NT2/D1 (cell line): ENCODE results near the gene DUSP2.

Experiments
- DNase-seq: peaks from one replicate; pipeline ENCODE4 v3.0.0-alpha.2; 2011; ENCODE audit warnings: low read depth, low spot score
- H3K27me3 ChIP-seq: 2 replicates; pipeline ENCODE4 v1.6.0; 2011; ENCODE audit warnings: mild to moderate bottlenecking; ENCODE audit not compliant: insufficient read length, insufficient read depth
- H3K36me3 ChIP-seq: 2 replicates; pipeline ENCODE4 v1.6.1; 2011; ENCODE audit warnings: mild to moderate bottlenecking, low read length, mixed read lengths; ENCODE audit not compliant: insufficient read depth, insufficient read length
- H3K4me1 ChIP-seq: 2 replicates; pipeline ENCODE4 v1.5.1; 2011; ENCODE audit not compliant: insufficient read depth, insufficient read length
- H3K4me3 ChIP-seq: 2 replicates; pipeline ENCODE4 v1.5.1; 2011; ENCODE audit warnings: low read depth; ENCODE audit not compliant: insufficient read length
- H3K9ac ChIP-seq: 2 replicates; pipeline ENCODE4 v1.6.0; 2011; ENCODE audit warnings: low read depth; ENCODE audit not compliant: insufficient read length
- H3K9me3 ChIP-seq: 2 replicates; pipeline ENCODE4 v1.5.1; 2011; ENCODE audit warnings: mild to moderate bottlenecking, low read length; ENCODE audit not compliant: insufficient read depth
- SUZ12 ChIP-seq: IDR thresholded peaks from 2 replicates; pipeline ENCODE4 v1.6.1; 2011; ENCODE audit not compliant: insufficient read length, insufficient read depth; ENCODE audit errors: extremely low read depth
- YY1 ChIP-seq: IDR thresholded peaks from 2 replicates; pipeline ENCODE4 v1.6.1; 2011; ENCODE audit not compliant: insufficient read length, insufficient read depth
- ZNF274 ChIP-seq: IDR thresholded peaks from 2 replicates; pipeline ENCODE4 v1.6.1; 2011; ENCODE audit warnings: mild to moderate bottlenecking, low read depth, low read length

The DUSP2 gene

DNA sequence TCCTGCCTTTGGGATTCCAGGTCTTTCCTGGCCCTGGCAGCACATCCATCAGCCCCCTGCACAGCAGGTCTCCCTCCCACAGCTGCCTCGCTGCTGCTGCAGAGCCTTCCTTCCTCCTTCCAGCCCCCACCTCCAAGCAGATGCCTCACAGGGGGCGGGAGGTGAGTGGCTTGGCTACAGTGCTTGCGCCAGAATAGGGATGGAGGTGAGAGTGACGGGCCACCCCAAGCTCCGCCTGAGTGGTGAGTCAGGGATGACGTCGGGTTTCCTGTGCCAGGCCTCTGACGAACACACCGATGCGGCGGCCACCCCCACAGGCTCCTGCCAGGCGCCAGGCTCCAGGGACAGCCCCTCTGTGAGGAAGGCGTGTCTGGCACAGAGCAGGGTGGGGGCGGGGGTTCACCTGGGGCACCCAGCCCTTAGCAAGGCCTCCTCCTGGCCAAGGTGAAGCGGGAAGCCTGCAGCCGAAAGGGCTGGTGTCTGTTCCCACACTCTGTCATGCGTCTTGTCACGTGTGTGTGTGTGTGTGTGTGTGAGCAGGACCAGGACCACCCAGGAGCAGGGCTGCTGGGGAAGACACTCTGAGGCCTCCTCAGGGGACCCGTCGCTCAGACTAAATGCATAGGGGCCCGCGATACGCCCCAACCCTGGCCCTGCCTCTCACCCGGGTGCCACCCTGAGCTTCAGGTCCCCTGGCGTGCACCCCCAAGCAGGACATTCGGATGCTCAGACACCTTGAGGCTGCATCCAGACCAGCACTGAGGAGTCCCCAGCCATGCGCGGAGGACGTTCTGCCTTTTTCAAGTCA lies 3.4 kb upstream of the DUSP2 start:
- DNase-seq = no peak
- TF ChIP-seq YY1 (no peak), SUZ12 (no peak), ZNF274 (no peak)
- H3K27me3 ChIP-seq = peaks cover 10% of the 10 kb centered on the region
- H3K4me1 ChIP-seq = peaks cover 43% of the 10 kb centered on the region
- H3K36me3 ChIP-seq = peaks cover 3% of the 10 kb centered on the region
- peak overlapping the region; percentile 36 for H3K9ac ChIP-seq
- H3K4me3 ChIP-seq = no peak overlapping the region
- H3K9me3 ChIP-seq = no peaks in the 10 kb centered on the region

- Histone ChIP-seq H3K9me3 (no peaks in the 10 kb centered on the region), H3K27me3 (peaks cover 10% of the 10 kb centered on the region), H3K4me3 (no peak overlapping the region), H3K9ac (peak overlapping the region; percentile 42), H3K36me3 (peaks cover 11% of the 10 kb centered on the region), H3K4me1 (peaks cover 40% of the 10 kb centered on the region)
- no peak for TF ChIP-seq SUZ12
- TF ChIP-seq YY1 = no peak
- no peak for TF ChIP-seq ZNF274
- DNase-seq = no peak
Observed at GRCh38 chr2:96147593-96148201, 2.5 kb upstream of the DUSP2 start.

DNA sequence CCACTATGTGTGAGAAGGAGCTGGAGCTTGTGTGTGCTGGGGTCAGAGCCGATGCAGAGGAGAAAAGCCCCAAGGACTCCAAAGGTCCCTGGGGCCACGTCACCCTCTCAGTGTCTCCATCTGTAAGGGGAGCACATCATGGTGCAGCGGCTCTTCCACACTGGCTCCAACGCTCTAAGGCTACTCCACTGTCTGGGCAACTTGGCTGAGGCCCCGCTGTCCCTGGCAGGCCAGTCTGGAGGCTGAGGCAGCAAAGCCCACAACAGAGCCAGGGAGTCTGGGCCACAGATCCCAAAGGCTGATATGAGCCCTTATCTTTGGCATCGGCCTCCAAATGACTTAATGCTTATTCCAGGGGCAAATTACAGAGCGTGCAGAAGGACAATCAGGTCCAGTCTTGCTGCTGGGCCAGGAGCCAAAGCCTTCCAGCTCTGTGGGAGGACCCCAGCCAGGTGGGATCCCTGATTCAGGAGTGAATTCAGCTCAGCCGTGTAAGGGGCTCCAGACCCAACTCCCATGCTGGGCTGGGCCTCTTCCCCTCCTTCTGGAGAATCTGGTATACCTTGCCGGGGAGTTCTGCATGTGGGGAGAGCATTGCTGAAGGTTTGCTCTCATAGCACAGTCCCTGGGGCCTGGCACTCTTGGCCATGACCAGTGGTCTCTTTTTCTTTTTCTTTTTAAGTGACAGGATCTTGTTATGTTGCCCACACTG lies 1.8 kb upstream of the DUSP2 start:
- H3K9ac ChIP-seq = no peak overlapping the region
- TF ChIP-seq SUZ12 (no peak), ZNF274 (no peak), YY1 (no peak)
- peaks cover 14% of the 10 kb centered on the region for H3K36me3 ChIP-seq
- no peaks in the 10 kb centered on the region for H3K9me3 ChIP-seq
- peaks cover 10% of the 10 kb centered on the region for H3K27me3 ChIP-seq
- peaks cover 37% of the 10 kb centered on the region for H3K4me1 ChIP-seq
- H3K4me3 ChIP-seq = no peak overlapping the region
- no peak for DNase-seq

DNA sequence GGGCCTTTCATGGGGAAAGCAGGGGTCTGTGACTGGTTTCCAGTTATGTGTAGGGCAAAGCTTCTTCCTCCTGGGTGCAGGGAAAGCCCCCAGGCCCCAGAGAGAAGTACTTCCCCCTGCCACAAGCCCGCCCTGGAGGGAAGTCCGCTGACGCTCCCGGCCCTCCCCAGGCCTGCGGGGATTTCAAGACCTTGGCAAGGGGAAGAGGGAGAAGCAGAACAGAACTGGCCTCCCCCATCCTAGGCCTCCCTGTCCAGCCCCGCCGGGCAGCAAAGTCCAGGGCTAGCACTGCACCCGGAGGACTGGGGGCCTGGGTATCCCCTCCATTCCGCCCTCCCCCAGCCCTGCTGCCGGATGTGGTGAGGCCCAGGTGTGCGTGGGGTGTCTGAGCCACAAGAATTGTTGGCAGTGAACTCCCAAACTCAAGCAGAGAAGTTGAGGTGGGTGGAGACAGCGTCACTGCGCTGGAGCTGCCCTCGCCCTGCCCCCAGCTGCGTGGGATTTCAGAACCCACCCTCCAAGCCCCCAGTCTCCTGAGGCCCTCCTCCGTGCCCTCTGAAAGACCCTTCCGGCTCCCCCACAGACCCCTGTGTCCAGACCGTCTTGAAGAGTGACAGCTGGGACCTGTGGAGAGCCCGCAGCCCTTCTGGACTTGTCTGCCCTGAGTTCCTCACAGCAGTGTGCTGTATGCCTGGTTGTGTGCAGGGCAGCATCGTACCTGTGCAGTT lies 1.1 kb upstream of the DUSP2 start:
- no peak for TF ChIP-seq YY1
- TF ChIP-seq ZNF274 = no peak
- no peaks in the 10 kb centered on the region for H3K9me3 ChIP-seq
- no peak for DNase-seq
- H3K9ac ChIP-seq = no peak overlapping the region
- peaks cover 10% of the 10 kb centered on the region for H3K27me3 ChIP-seq
- peaks cover 36% of the 10 kb centered on the region for H3K4me1 ChIP-seq
- peaks cover 14% of the 10 kb centered on the region for H3K36me3 ChIP-seq
- H3K4me3 ChIP-seq = no peak overlapping the region

DNA sequence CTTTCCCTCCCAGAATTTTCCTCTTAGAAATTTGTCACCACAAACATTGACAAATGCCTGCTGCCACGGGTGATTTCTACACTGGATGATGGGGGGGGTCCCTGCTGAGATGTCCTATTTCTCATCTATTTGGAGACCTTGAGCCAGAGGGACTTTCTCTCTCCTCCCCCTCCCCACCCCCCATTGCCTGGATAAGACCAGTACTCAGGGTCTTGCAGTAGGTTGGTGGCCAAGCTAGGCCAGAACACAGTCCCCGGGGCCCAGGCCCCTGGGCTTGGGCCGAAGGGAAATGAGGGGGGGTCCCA lies 560 bp upstream of the DUSP2 start:
- TF ChIP-seq ZNF274 (no peak), YY1 (no peak), SUZ12 (no peak)
- H3K9ac ChIP-seq = no peak overlapping the region
- no peak overlapping the region for H3K4me3 ChIP-seq
- no peak for DNase-seq
- peaks cover 10% of the 10 kb centered on the region for H3K27me3 ChIP-seq
- peaks cover 14% of the 10 kb centered on the region for H3K36me3 ChIP-seq
- H3K4me1 ChIP-seq = peaks cover 36% of the 10 kb centered on the region
- no peaks in the 10 kb centered on the region for H3K9me3 ChIP-seq

- DNase-seq = no peak
- Histone ChIP-seq H3K9ac (peak overlapping the region; percentile 78), H3K36me3 (peaks cover 14% of the 10 kb centered on the region), H3K4me3 (peak overlapping the region; percentile 58), H3K4me1 (peaks cover 36% of the 10 kb centered on the region), H3K27me3 (peaks cover 10% of the 10 kb centered on the region), H3K9me3 (no peaks in the 10 kb centered on the region)
- TF ChIP-seq SUZ12 (no peak), YY1 (no peak), ZNF274 (no peak)
Observed at GRCh38 chr2:96144481-96145035, 682 bp downstream of the DUSP2 start.
